ENCODE results near the gene ZNF584.

DNA sequence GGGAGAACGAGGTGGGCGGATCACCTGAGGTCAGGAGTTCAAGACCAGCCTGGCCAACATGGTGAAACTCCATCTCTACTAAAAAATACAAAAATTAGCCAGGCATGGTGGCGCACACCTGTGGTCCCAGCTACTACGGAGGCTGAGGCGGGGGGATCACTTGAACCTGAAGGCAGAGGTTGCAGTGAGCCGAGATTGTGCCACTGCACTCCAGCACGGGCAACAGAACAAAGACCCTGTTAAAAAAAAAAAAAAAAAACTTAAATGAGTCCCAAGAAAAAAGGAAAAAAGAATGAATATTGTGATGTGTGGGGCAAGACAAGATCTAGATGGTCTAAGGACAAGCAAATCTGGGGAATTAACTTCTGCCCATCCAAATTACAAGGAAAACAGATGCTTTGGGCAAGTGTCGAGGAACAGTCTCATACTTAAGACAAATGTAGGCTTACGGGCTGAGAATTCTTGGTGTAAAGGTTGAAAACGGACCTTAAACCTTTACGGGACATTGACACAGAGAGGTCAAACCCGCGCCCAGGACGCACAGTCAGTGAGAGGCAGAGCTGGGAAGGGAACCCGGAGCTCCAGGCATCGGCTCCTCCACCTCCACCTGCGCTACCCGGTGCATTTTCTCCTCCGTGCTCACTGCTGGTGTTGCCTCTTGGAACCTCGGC lies 57.8 kb downstream of the ZNF584 start:
- no peak for TF ChIP-seq SP1 (IDR thresholded peaks at IDR 0.05)
- no peak for TF ChIP-seq LEF1 (IDR thresholded peaks at IDR 0.05; ENCODE audit: borderline replicate concordance)
- TF ChIP-seq, protein P1, sequence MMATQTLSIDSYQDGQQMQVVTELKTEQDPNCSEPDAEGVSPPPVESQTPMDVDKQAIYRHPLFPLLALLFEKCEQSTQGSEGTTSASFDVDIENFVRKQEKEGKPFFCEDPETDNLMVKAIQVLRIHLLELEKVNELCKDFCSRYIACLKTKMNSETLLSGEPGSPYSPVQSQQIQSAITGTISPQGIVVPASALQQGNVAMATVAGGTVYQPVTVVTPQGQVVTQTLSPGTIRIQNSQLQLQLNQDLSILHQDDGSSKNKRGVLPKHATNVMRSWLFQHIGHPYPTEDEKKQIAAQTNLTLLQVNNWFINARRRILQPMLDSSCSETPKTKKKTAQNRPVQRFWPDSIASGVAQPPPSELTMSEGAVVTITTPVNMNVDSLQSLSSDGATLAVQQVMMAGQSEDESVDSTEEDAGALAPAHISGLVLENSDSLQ (IDR thresholded peaks at IDR 0.05) = no peak
- TF ChIP-seq FOXM1 (IDR thresholded peaks at IDR 0.05; ENCODE audit: borderline replicate concordance) = no peak
- TF ChIP-seq L3MBTL2 (conservative IDR thresholded peaks at IDR 0.05) = no peak; the same call in 1 of the 2 replicates
- TF ChIP-seq HDGF (IDR thresholded peaks at IDR 0.05; ENCODE audit: borderline replicate concordance) = no peak
- no peak for TF ChIP-seq TARDBP (IDR thresholded peaks at IDR 0.05)
- TF ChIP-seq BHLHE40 (IDR thresholded peaks at IDR 0.05; ENCODE audit: borderline replicate concordance) = no peak
- TF ChIP-seq CTBP1 (IDR thresholded peaks at IDR 0.05; ENCODE audit: borderline replicate concordance) = no peak

Measured in HEK293T (cell line).